ENCODE measurements around the gene ZIC1.

Gene ZIC1

DNA sequence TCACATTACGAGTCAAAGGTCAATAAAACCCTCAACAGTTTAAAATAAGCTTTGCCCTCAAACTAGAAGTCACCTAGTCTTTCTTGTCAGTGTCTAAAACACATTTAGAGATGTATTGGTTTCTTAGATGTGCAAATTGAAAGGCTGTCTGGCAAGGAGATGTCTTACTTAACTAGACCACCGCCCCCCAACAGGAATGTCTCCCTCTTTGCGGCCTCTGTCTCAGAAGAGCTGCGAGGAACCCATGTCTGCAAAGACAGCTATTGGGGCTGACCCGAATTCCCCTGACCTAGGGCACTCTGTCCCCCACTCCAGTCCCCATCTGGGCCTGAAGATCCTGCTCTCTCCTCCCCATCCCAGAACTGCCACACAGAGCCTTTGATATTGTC, 49.1 kb upstream of the ZIC1 start:
- H3K4me1 ChIP-seq (ENCODE audit: control insufficient read depth, insufficient read depth, low read length), result no peaks in the 10 kb centered on the region
- no peak overlapping the region for H3K27ac ChIP-seq (ENCODE audit: extremely low read depth, low read depth, low read length)
- no peaks in the 10 kb centered on the region for H3K36me3 ChIP-seq (ENCODE audit: control insufficient read depth in 2 of 2, insufficient read depth in 1 of 2, low read length in 2 of 2)
- H3K4me3 ChIP-seq (ENCODE audit: low read depth, low read length), result no peak overlapping the region
- TF ChIP-seq ZNF354C (tag by site-specific recombination; IDR thresholded peaks at IDR 0.05; ENCODE audit: borderline replicate concordance, low read depth) (no peak), RBAK (tag by site-specific recombination; IDR thresholded peaks at IDR 0.05) (no peak), ZBTB48 (tag by site-specific recombination; IDR thresholded peaks at IDR 0.05) (no peak), PRDM1 (tag by site-specific recombination; IDR thresholded peaks at IDR 0.05) (no peak), ZNF518A (tag by site-specific recombination; conservative IDR thresholded peaks at IDR 0.05; ENCODE audit: low read depth) (no peak), ELK4 (IDR thresholded peaks at IDR 0.05; ENCODE audit: borderline replicate concordance, low read depth, low read length) (no peak), ZNF248 (tag by site-specific recombination; IDR thresholded peaks at IDR 0.05) (no peak), TSHZ1 (tag by site-specific recombination; IDR thresholded peaks at IDR 0.05; ENCODE audit: borderline replicate concordance) (no peak), ZNF24 (tag by site-specific recombination; IDR thresholded peaks at IDR 0.05) (no peak), ZNF510 (tag by site-specific recombination; IDR thresholded peaks at IDR 0.05; ENCODE audit: insufficient replicate concordance) (no peak), ZNF664 (tag by site-specific recombination; IDR thresholded peaks at IDR 0.05) (no peak), ZNF600 (tag by site-specific recombination; IDR thresholded peaks at IDR 0.05) (no peak), ZNF211 (tag by site-specific recombination; IDR thresholded peaks at IDR 0.05; ENCODE audit: low read depth) (no peak), ZFP3 (tag by site-specific recombination; IDR thresholded peaks at IDR 0.05; ENCODE audit: low read depth) (no peak)
- TF ChIP-seq, protein P1, sequence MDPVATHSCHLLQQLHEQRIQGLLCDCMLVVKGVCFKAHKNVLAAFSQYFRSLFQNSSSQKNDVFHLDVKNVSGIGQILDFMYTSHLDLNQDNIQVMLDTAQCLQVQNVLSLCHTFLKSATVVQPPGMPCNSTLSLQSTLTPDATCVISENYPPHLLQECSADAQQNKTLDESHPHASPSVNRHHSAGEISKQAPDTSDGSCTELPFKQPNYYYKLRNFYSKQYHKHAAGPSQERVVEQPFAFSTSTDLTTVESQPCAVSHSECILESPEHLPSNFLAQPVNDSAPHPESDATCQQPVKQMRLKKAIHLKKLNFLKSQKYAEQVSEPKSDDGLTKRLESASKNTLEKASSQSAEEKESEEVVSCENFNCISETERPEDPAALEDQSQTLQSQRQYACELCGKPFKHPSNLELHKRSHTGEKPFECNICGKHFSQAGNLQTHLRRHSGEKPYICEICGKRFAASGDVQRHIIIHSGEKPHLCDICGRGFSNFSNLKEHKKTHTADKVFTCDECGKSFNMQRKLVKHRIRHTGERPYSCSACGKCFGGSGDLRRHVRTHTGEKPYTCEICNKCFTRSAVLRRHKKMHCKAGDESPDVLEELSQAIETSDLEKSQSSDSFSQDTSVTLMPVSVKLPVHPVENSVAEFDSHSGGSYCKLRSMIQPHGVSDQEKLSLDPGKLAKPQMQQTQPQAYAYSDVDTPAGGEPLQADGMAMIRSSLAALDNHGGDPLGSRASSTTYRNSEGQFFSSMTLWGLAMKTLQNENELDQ (tag by site-specific recombination; IDR thresholded peaks at IDR 0.05; ENCODE audit: low read depth), result no peak
- TF ChIP-seq, protein P2, sequence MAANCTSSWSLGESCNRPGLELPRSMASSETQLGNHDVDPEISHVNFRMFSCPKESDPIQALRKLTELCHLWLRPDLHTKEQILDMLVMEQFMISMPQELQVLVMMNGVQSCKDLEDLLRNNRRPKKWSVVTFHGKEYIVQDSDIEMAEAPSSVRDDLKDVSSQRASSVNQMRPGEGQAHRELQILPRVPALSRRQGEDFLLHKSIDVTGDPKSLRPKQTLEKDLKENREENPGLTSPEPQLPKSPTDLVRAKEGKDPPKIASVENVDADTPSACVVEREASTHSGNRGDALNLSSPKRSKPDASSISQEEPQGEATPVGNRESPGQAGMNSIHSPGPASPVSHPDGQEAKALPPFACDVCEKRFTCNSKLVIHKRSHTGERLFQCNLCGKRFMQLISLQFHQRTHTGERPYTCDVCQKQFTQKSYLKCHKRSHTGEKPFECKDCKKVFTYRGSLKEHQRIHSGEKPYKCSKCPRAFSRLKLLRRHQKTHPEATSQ (tag by site-specific recombination; IDR thresholded peaks at IDR 0.05), result no peak
- POLR2A ChIA-PET, result no interaction called here
- no peaks in the 10 kb centered on the region for H3K9me3 ChIP-seq (ENCODE audit: control insufficient read depth, insufficient read depth, low read depth, low read length)
- CTCF ChIA-PET, result interaction anchor here (0.5 to 1.2 kb wide), 2 partner anchors 257 to 1080 kb away, joined by 3 to 4 read pairs; no protein-coding TSS in a partner anchor

Data from HEK293 (cell line).